ENCODE data around the gene ACD. TPM values are rescaled to one million over a fixed set of nuclear protein-coding genes. Genes with fewer than 3 reads are reported as not detected.
A peak's percentile ranks its signal among the peaks of the same experiment; 100 is the strongest.

The ACD gene
- total and polyA plus RNA-seq, 3 donors from 2014 or later: 40.3 to 48.3 (median 44.7) TPM

DNA sequence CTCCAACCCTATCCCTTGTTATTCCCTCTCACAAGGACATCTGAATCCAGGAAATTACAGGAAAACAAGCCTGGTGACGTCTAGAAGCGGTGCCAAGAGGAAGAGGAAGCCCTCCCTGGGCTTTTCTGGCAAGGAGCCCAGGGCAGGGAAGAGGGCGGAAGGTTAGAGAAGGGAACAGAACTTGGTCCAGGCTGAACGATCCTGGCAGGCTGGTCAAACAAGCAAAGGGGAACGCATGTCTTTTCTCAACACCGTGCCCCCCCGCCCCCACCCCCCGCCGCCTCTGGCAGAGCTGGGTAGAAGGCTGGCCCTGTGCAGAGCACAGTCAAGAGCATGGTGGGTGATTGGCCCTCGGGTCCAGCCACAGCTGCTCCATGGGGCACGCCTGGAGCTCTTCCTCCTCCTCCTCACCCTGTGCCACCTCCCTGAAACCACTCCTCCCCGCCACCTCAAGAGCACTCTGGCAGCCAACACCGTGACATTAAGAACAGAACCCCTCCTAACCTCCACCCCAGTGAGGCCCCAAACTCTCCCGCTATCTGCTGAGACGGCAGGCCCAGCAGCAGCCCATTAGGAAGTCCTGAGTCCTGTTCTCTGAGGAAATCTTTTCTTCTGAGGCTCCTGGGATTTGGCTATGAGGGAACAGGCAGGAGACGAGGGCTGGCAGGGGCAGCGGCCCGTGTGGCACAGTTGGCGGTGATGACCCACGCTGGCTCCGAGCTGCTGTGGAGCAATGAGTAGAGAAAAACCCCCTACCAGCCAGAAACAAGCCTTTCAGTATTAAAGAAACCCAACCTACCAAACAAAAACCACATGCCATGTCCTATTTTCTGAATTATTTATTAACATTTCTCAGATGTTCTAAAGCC, 13.9 kb upstream of the ACD start:
- intact Hi-C loops (cut with DNase I; ENCODE audit: low total_unique reads): no loop called here
- TF ChIP-seq POLR2A (IDR thresholded peaks at IDR 0.05) (no peak), CTCF (IDR thresholded peaks at IDR 0.05) (no peak)
- Histone ChIP-seq H3K36me3 (ENCODE audit: low read depth, missing control alignments) (no peaks in the 10 kb centered on the region), H3K27ac (peak overlapping the region; percentile 55 to 64), H3K4me1 (peaks cover 12% of the 10 kb centered on the region), H3K9me3 (no peaks in the 10 kb centered on the region), H3K27me3 (no peaks in the 10 kb centered on the region), H3K4me3 (no peak overlapping the region)
- DNase-seq: peak; percentile 46
- 57 to 63% methylated on average over 16 to 21 of the region's 21 CpGs for WGBS, 2 donors

DNA sequence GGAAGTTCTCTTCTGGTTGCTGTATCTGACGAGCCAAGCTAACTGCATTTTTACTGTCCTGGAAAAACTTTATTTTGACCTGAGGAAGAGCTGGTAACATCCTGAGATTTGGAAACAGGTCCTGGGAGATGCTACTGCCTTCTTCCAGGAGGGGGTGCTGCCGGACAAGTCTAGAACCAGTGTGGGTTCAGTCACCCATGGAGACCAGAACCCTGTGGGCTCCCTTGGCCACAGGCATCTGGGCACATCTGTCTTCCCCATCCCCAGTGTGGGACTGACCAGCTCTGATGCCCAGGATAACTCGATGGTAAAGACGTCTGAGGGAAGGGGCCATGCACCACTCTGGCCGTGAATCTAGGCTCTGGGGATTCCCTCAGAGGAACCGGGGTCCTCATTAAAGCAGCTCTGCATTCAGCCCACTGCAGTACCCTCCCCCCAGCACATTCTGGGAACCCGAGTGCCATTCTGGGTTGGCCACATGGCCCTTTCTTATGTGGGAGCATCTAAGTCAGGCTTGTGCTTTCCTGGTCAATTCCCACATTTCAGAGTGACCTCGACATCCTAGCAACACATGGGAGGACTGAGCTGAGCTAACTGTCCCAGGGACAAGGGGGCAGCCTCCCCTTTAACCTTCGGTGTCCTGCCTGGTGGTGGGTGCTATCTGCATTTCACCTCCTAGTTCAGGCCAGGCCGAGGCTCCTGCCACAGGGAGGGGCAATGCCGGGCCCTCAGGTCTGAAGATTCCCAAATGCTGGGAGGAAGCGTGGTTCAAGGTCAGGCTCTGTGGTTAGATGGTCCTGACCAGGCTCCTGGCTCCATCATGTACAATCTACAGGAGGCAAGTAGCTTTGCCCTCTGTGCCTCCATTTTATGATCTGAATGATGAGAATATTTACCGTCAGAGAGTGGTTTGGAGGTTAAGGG, 12.9 kb upstream of the ACD start:
- DNase-seq: peak; percentile 76
- H3K36me3 ChIP-seq (ENCODE audit: low read depth, missing control alignments): no peaks in the 10 kb centered on the region
- H3K27ac ChIP-seq: peak overlapping the region; percentile 55 to 64
- TF ChIP-seq CTCF (IDR thresholded peaks at IDR 0.05) (peak; percentile 40 to 54 (median 51)), POLR2A (IDR thresholded peaks at IDR 0.05) (no peak)
- no peaks in the 10 kb centered on the region for H3K9me3 ChIP-seq
- no peaks in the 10 kb centered on the region for H3K27me3 ChIP-seq
- peaks cover 15% of the 10 kb centered on the region for H3K4me1 ChIP-seq
- WGBS, 2 donors: 51 to 54% methylated on average over 10 to 11 of the region's 13 CpGs
- intact Hi-C loops (cut with DNase I; ENCODE audit: low total_unique reads): no loop called here
- no peak overlapping the region for H3K4me3 ChIP-seq

DNA sequence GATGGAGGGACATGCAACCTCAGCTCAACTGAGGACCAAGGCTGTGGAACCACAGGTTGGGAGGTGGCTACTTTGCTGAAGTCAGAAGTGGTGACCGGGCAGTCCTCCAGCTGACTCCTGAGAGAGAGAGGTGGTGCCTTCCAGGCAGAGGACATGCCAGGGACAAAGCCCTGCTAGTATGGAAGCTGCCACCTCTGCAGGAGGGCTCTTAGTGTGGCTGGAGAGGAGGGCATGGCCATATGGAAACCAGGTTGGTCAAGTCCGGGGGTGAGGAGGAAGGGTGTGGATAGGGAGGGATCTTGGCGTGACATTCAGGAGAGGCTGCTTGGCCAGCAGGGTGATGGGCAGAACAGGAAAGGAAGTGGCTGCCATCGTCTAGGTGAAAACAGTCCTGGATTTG, 12.2 kb upstream of the ACD start:
- no peaks in the 10 kb centered on the region for H3K36me3 ChIP-seq (ENCODE audit: low read depth, missing control alignments)
- no peak for DNase-seq
- H3K27ac ChIP-seq: no peak overlapping the region
- no peak overlapping the region for H3K4me3 ChIP-seq
- H3K9me3 ChIP-seq: no peaks in the 10 kb centered on the region
- WGBS, 2 donors: 52 to 59% methylated on average over 4 of the region's 4 CpGs
- no peak for TF ChIP-seq CTCF (IDR thresholded peaks at IDR 0.05)
- no peak for TF ChIP-seq POLR2A (IDR thresholded peaks at IDR 0.05)
- intact Hi-C loops (cut with DNase I; ENCODE audit: low total_unique reads): no loop called here
- H3K4me1 ChIP-seq: peaks cover 22% of the 10 kb centered on the region
- H3K27me3 ChIP-seq: no peaks in the 10 kb centered on the region

GRCh38 chr16:67669499-67670101, 9.5 kb upstream of the ACD start:
- no peaks in the 10 kb centered on the region for H3K27me3 ChIP-seq
- H3K4me1 ChIP-seq: peaks cover 30% of the 10 kb centered on the region
- no peak for DNase-seq
- no peak for TF ChIP-seq CTCF (IDR thresholded peaks at IDR 0.05)
- TF ChIP-seq POLR2A (IDR thresholded peaks at IDR 0.05): no peak
- 94 to 95% methylated on average over 10 of the region's 10 CpGs for whole genome bisulfite sequencing, 2 donors
- no peak overlapping the region for H3K27ac ChIP-seq
- intact Hi-C loops (cut with DNase I; ENCODE audit: low total_unique reads): no loop called here
- no peaks in the 10 kb centered on the region for H3K9me3 ChIP-seq
- H3K36me3 ChIP-seq (ENCODE audit: low read depth, missing control alignments): no peaks in the 10 kb centered on the region
- H3K4me3 ChIP-seq: no peak overlapping the region

Measured in testis (tissue), 3 donors.